OCI-LY1 (cell line): ENCODE results near the gene SLC25A5.

ENCODE experiments used
- CTCF ChIP-seq: fragments of 200-600 bp; sonication (generic), shearing (Covaris generic); IDR thresholded peaks from 2 replicates; pipeline ENCODE4 v1.5.1; 2017; ENCODE audit warnings: mild to moderate bottlenecking, antibody characterized with exemption, low read length, moderate library complexity, mixed read lengths
- EZH2 ChIP-seq: fragments of 200-600 bp; sonication (generic), shearing (Covaris generic); IDR thresholded peaks from 2 replicates; pipeline ENCODE4 v1.8.0; 2017; ENCODE audit warnings: borderline replicate concordance, mixed run types, mild to moderate bottlenecking, antibody characterized with exemption, low read length, moderate library complexity, mixed read lengths

GRCh38 chrX:119488749-119489148 lies 20.5 kb downstream of the SLC25A5 start:
- TF ChIP-seq CTCF = peak; percentile 55
- no peak for TF ChIP-seq EZH2
